Lower leg skin (tissue), 4 donors: ENCODE data around the gene CD160. TPM values are rescaled to one million over a fixed set of nuclear protein-coding genes. Genes with fewer than 3 reads are reported as not detected.
"Not testable (repeated sequence)": the region's sequence is repeated elsewhere in the genome, so short reads cannot be mapped to it uniquely, and the experiment has no call there.

Source experiments
- DNase-seq, 2 donors: peaks; one replicate each; pipeline ENCODE4 v3.0.0-alpha.2; 2019; ENCODE audit warnings: low spot score in 2 of 2
- H3K4me3 ChIP-seq: fragments of 200-600 bp; sonication (generic); 2 replicates; pipeline ENCODE4 v1.5.1; 2017; ENCODE audit warnings: mild to moderate bottlenecking, low read depth; ENCODE audit not compliant: poor library complexity, severe bottlenecking
- CTCF ChIP-seq, 3 donors: fragments of 450-650 bp; IDR thresholded peaks; one replicate each; pipeline ENCODE4 v1.5.1; 2016; ENCODE audit warnings: antibody characterized with exemption in 3 of 3, mild to moderate bottlenecking in 3 of 3, moderate library complexity in 2 of 3
- POLR2A ChIP-seq, 2 donors: fragments of 450-650 bp; IDR thresholded peaks; one replicate each; pipeline ENCODE4 v1.6.1; 2016 to 2017; ENCODE audit warnings: antibody characterized with exemption in 2 of 2, mild to moderate bottlenecking in 1 of 2, moderate library complexity in 1 of 2
- WGBS, 2 donors: methylation state at CpG; one replicate each; pipeline ENCODE4 v1.1.5; 2018; 5-methylcytosine and 5-hydroxymethylcytosine counted together
- intact Hi-C: fragments of 100-400 bp; cut with DNase I; formaldehyde crosslinking; loops from one replicate; pipeline ENCODE4 v1.15.0; 2023; ENCODE audit warnings: low total_unique reads
- total RNA-seq, 4 donors: library from RNA; depleted of rRNA; stranded (reverse); fragments of >200 nt; gene quantifications; one replicate each; pipeline ENCODE4 v1.1.0, GENCODE V29; 2016

Gene CD160
- total RNA-seq, 4 donors from 2014 or later, result 0.38 to 0.63 TPM; not detected in 2

DNA sequence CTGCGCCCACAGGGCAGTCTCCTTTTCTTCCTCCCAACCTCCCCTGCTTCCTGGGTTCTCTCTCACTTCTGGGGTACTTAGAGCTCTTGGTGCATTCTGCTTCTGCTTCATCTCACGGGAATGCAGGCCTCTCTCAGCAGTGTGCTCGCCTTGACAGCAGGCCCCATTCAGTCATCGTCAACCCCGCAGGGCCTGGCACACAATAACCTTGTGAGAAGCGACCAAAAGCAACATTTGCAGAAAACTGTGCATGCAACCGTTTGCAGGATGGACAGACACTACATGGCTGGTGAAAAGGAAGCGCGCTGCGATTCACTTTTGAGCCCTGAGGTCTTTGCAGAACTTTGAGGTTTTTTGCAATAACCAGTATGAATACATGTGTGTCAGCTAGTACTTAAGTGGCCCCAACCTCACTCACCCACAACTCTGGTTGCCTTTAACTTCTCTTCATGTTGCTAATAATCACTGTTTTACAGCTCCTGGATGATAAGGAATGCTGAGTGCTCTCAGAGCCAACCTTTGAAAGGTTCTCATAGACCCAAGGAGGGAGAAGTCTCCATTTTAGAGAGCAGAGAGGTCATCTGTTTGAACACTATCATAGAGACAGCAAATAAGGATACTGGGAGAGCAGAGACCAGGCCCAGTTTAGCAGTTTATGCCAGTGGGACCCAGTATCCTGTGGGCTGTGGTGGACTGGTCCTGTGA lies 2.5 kb upstream of the CD160 start:
- TF ChIP-seq POLR2A (IDR thresholded peaks at IDR 0.05), result no peak
- no peak for TF ChIP-seq CTCF (IDR thresholded peaks at IDR 0.05)
- WGBS, 2 donors, result 77 to 84% methylated on average over 9 to 10 of the region's 10 CpGs
- no peak for DNase-seq
- intact Hi-C loops, result no loop called here
- H3K4me3 ChIP-seq, result no peak overlapping the region

GRCh38 chr1:145717833-145718232 lies 1.5 kb upstream of the CD160 start:
- intact Hi-C loops, result no loop called here
- no peak for TF ChIP-seq CTCF (IDR thresholded peaks at IDR 0.05)
- no peak for TF ChIP-seq POLR2A (IDR thresholded peaks at IDR 0.05)
- H3K4me3 ChIP-seq, result no peak overlapping the region
- no peak for DNase-seq
- WGBS, 2 donors, result 47 to 62% methylated on average over 1 of the region's 1 CpG

DNA sequence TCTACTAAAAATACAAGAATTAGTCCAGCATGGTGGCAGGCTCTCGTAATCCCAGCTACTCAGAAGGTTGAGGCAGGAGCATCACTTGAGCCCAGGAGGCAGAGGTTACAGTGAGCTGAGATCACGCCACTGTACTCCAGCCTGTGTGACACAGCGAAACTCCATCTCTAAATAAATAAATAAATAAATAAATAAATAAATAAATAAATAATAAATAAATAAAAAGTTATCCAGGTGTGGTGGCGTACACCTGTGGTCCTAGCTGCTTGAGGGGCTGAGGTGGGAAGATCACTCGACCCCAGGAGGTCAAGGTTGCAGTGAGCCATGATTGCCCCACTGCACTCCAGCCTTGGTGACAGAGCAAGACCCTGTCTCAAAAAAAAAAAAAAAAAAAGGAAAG lies 834 bp upstream of the CD160 start:
- 92 to 93% methylated on average over 5 of the region's 5 CpGs for WGBS, 2 donors
- DNase-seq, intact Hi-C loops, H3K4me3 ChIP-seq: not testable (repeated sequence)

- DNase-seq, result no peak
- WGBS, 2 donors, result 35 to 55% methylated on average over 5 of the region's 5 CpGs
- H3K4me3 ChIP-seq, result no peak overlapping the region
- TF ChIP-seq POLR2A (IDR thresholded peaks at IDR 0.05) (no peak), CTCF (IDR thresholded peaks at IDR 0.05) (no peak)
- intact Hi-C loops, result no loop called here
Observed at GRCh38 chr1:145720556-145720877, 1.2 kb downstream of the CD160 start.

- WGBS, 2 donors, result 4 to 7% methylated on average over 36 to 40 of the region's 47 CpGs
- no peak for TF ChIP-seq POLR2A (IDR thresholded peaks at IDR 0.05)
- TF ChIP-seq CTCF (IDR thresholded peaks at IDR 0.05), result peak in 1 of 3 donors; percentile 64
- intact Hi-C loops, result no loop called here
- peak; percentile 47 to 94 for DNase-seq
- no peak overlapping the region for H3K4me3 ChIP-seq
Observed at GRCh38 chr1:145720878-145721671, 1.8 kb downstream of the CD160 start.

- DNase-seq, intact Hi-C loops, H3K4me3 ChIP-seq: not testable (repeated sequence)
- 89 to 96% methylated on average over 5 of the region's 5 CpGs for WGBS, 2 donors
Observed at GRCh38 chr1:145726193-145726592, 6.9 kb downstream of the CD160 start.
